ENCODE measurements around the gene IQSEC2. TPM values are rescaled to one million over a fixed set of nuclear protein-coding genes. Genes with fewer than 3 reads are reported as not detected.

Gene IQSEC2
- total and polyA plus RNA-seq, 2 of the 8 experiments (the other 6 are each of a cell fraction or from before 2014, with no cell fraction given) = 6.1 to 54.9 TPM

- TF ChIP-seq TAF1 (IDR thresholded peaks at IDR 0.05; ENCODE audit: low read depth, low read length) (no peak), BRCA1 (IDR thresholded peaks at IDR 0.05; ENCODE audit: low read depth, low read length) (no peak), CBX8 (IDR thresholded peaks at IDR 0.05; ENCODE audit: borderline replicate concordance, low read depth, low read length) (no peak), CEBPB (IDR thresholded peaks at IDR 0.05; ENCODE audit: low read depth, low read length) (no peak), TEAD4 (IDR thresholded peaks at IDR 0.05; ENCODE audit: low read depth, low read length) (no peak)
Observed at GRCh38 chrX:53261355-53261972, 19.9 kb downstream of the IQSEC2 start (continued).

Measured in H1 (cell line).